SK-N-SH (cell line): ENCODE data around the gene UBE3D. TPM values are rescaled to one million over a fixed set of nuclear protein-coding genes. Genes with fewer than 3 reads are reported as not detected.
A peak's percentile ranks its signal among the peaks of the same experiment; 100 is the strongest.

ENCODE experiments used
- CTCF ChIA-PET: fragments of 300-600, 350-600 bp; formaldehyde crosslinking; extraction: SDS; loops from one replicate; lab custom pipeline; 2021; lab: Yijun Ruan, JAX
- POLR2A ChIA-PET: fragments of 350-600 bp; sonication (Branson Sonifier 250); formaldehyde crosslinking; extraction: SDS; loops from one replicate; lab custom pipeline; 2020; ENCODE audit warnings: antibody characterized with exemption, inconsistent platforms; lab: Yijun Ruan, JAX
- DNase-seq: peaks from one replicate; pipeline ENCODE4 v3.0.0; 2012
- H2AFZ ChIP-seq: fragments of 200-600 bp; sonication (generic); 2 replicates; pipeline ENCODE4 v1.8.1; 2016; ENCODE audit warnings: antibody characterized with exemption, mild to moderate bottlenecking, low read depth
- H3F3A ChIP-seq: fragments of 200-600 bp; sonication (generic); replicated peaks from 2 replicates; pipeline ENCODE3; 2016; ENCODE audit warnings: antibody characterized with exemption, mild to moderate bottlenecking; ENCODE audit not compliant: insufficient read depth
- H3K27ac ChIP-seq, 2 experiments: fragments of 200-500 bp in 1 of 2; fragments of 200-600 bp in 1 of 2; sonication (Bioruptor generic) in 1 of 2; sonication (generic), shearing (Covaris generic) in 1 of 2; 2 replicates each; pipeline versions ENCODE4 v1.5.1 to v1.6.1; 2014 to 2016; ENCODE audit warnings: low read depth in 2 of 2, inconsistent platforms in 1 of 2, low read length in 1 of 2, mild to moderate bottlenecking in 1 of 2, mixed read lengths in 1 of 2
- H3K27me3 ChIP-seq: fragments of 200-600 bp; sonication (generic), shearing (Covaris generic); 2 replicates; pipeline ENCODE4 v1.6.1; 2016; ENCODE audit warnings: mixed run types; ENCODE audit not compliant: insufficient read depth
- H3K36me3 ChIP-seq, 2 experiments: fragments of 200-500 bp in 1 of 2; fragments of 200-600 bp in 1 of 2; sonication (Bioruptor generic) in 1 of 2; sonication (generic) in 1 of 2; replicated peaks in 1 of 2; 2 replicates each; pipeline versions ENCODE3 to v1.5.1; 2014 to 2016; ENCODE audit warnings: low read length in 1 of 2, mild to moderate bottlenecking in 1 of 2; ENCODE audit not compliant: insufficient read depth in 2 of 2, control insufficient read depth in 1 of 2
- H3K4me1 ChIP-seq, 2 experiments: fragments of 200-500 bp in 1 of 2; fragments of 200-600 bp in 1 of 2; sonication (Bioruptor generic) in 1 of 2; sonication (generic), shearing (Covaris generic) in 1 of 2; 2 replicates each; pipeline versions ENCODE4 v1.5.1 to v1.6.1; 2014 to 2016; ENCODE audit warnings: low read depth in 1 of 2, low read length in 1 of 2, mixed run types in 1 of 2; ENCODE audit not compliant: insufficient read depth in 2 of 2, control insufficient read depth in 1 of 2
- H3K4me2 ChIP-seq: fragments of 200-600 bp; sonication (generic), shearing (Covaris generic); 2 replicates; pipeline ENCODE4 v1.6.1; 2017; ENCODE audit warnings: mixed run types
- H3K4me3 ChIP-seq, 2 experiments: fragments of 200-500 bp in 1 of 2; fragments of 200-600 bp in 1 of 2; sonication (Bioruptor generic) in 1 of 2; sonication (generic), shearing (Covaris generic) in 1 of 2; 2 replicates each; pipeline versions ENCODE4 v1.5.1 to v1.8.1; 2014 to 2016; ENCODE audit warnings: low read depth in 2 of 2, inconsistent platforms in 1 of 2, low read length in 1 of 2, mild to moderate bottlenecking in 1 of 2, mixed read lengths in 1 of 2, moderate library complexity in 1 of 2
- H3K79me2 ChIP-seq: fragments of 200-600 bp; sonication (generic); 2 replicates; pipeline ENCODE4 v1.8.1; 2017; ENCODE audit warnings: mild to moderate bottlenecking; ENCODE audit not compliant: insufficient read depth
- H3K9ac ChIP-seq: fragments of 200-600 bp; sonication (generic); 2 replicates; pipeline ENCODE4 v1.6.1; 2017; ENCODE audit warnings: mixed run types
- H3K9me2 ChIP-seq: fragments of 200-600 bp; sonication (generic); 2 replicates; pipeline ENCODE4 v1.6.1; 2017; ENCODE audit warnings: mixed run types
- H3K9me3 ChIP-seq: fragments of 200-600 bp; sonication (generic); 2 replicates; pipeline ENCODE4 v1.6.1; 2017; ENCODE audit warnings: mixed run types, mild to moderate bottlenecking, moderate library complexity
- H4K20me1 ChIP-seq: fragments of 200-600 bp; sonication (generic); 2 replicates; pipeline ENCODE4 v1.6.1; 2017; ENCODE audit warnings: mild to moderate bottlenecking, mixed run types; ENCODE audit not compliant: insufficient read depth
- CHD2 ChIP-seq: fragments of 150-350 bp; IDR thresholded peaks from 2 replicates; pipeline ENCODE4 v1.6.1; 2018; ENCODE audit warnings: low read length; ENCODE audit not compliant: partially characterized antibody
- ELF1 ChIP-seq: IDR thresholded peaks from 2 replicates; pipeline ENCODE4 v1.4.0; 2012
- EP300 ChIP-seq, 2 experiments: IDR thresholded peaks; 2 replicates each; pipeline versions ENCODE4 v1.4.0 to v1.6.1; 2012; ENCODE audit warnings: borderline replicate concordance in 1 of 2, low read depth in 1 of 2, low read length in 1 of 2
- EZH2phosphoT487 ChIP-seq: fragments of 200-600 bp; sonication (generic); IDR thresholded peaks from 2 replicates; pipeline ENCODE4 v1.6.1; 2017; ENCODE audit warnings: low read depth, mixed run types, mild to moderate bottlenecking, antibody characterized with exemption, moderate library complexity, borderline replicate concordance
- FOSL2 ChIP-seq: IDR thresholded peaks from 2 replicates; pipeline ENCODE4 v1.4.0; 2012; ENCODE audit warnings: low read depth, mild to moderate bottlenecking, moderate library complexity, borderline replicate concordance
- FOXJ3 ChIP-seq: sonication (generic); formaldehyde crosslinking; IDR thresholded peaks from 2 replicates; pipeline ENCODE4 v1.5.1; 2020; ENCODE audit warnings: mild to moderate bottlenecking, missing genetic modification reagents
- FOXM1 ChIP-seq: IDR thresholded peaks from 2 replicates; pipeline ENCODE4 v1.4.0; 2012; ENCODE audit warnings: low read depth, mild to moderate bottlenecking
- GABPA ChIP-seq: IDR thresholded peaks from 2 replicates; pipeline ENCODE4 v1.4.0; 2012; ENCODE audit warnings: low read depth, mild to moderate bottlenecking
- JUND ChIP-seq: IDR thresholded peaks from 2 replicates; pipeline ENCODE4 v1.4.0; 2012
- MAX ChIP-seq: IDR thresholded peaks from 2 replicates; pipeline ENCODE4 v1.4.0; 2012; ENCODE audit warnings: low read depth
- NFIC ChIP-seq: IDR thresholded peaks from 2 replicates; pipeline ENCODE4 v1.4.0; 2012; ENCODE audit warnings: borderline replicate concordance
- PBX3 ChIP-seq: IDR thresholded peaks from 2 replicates; pipeline ENCODE4; 2012
- RCOR1 ChIP-seq: fragments of 150-350 bp; IDR thresholded peaks from 2 replicates; pipeline ENCODE4 v1.6.1; 2017; ENCODE audit warnings: antibody characterized with exemption, low read length
- RFX5 ChIP-seq: IDR thresholded peaks from 2 replicates; pipeline ENCODE4 v1.6.1; 2012; ENCODE audit warnings: mild to moderate bottlenecking, improper control_type of control experiment, low read length
- TAF1 ChIP-seq: IDR thresholded peaks from 2 replicates; pipeline ENCODE4 v1.6.1; 2012; ENCODE audit warnings: low read depth, mild to moderate bottlenecking, low read length, moderate library complexity, borderline replicate concordance
- WGBS: methylation state at CpG from one replicate; pipeline ENCODE4 v1.1.6; 2017; ENCODE audit warnings: low lambda C conversion rate; 5-methylcytosine and 5-hydroxymethylcytosine counted together
- polyA plus RNA-seq, 3 experiments: library from polyadenylated mRNA; depleted of rRNA; stranded (reverse); fragments of >200 nt; gene quantifications; 2 replicates each; pipeline ENCODE4 v1.2.3, GENCODE V29; 2012

UBE3D gene
- polyA plus RNA-seq, 1 of the 3 experiments (the other 2 are of a cell fraction), result 3.4 TPM

GRCh38 chr6:82957171-82957867, 108.3 kb downstream of the UBE3D start (continued):
- 0 out of 2 replicates have a peak, but pooled peaks have one; percentile 37 for TF ChIP-seq PBX3
- TF ChIP-seq TAF1, result no peak
- no peak for TF ChIP-seq JUND
- TF ChIP-seq CHD2, result no peak

GRCh38 chr6:82955841-82956240, 109.8 kb downstream of the UBE3D start:
- CTCF ChIA-PET, result interaction anchor here (0.7 kb wide), 1 partner anchor 39 kb away, joined by 3 read pairs; no protein-coding TSS in a partner anchor
- peaks cover 28 to 44% of the 10 kb centered on the region in 2 experiments for H3K4me1 ChIP-seq
- no peak for DNase-seq
- H3K9ac ChIP-seq, result peak overlapping the region; percentile 20; the same call in 1 of the 2 replicates
- TF ChIP-seq JUND (peak; percentile 59), FOSL2 (peak; percentile 50; the same call in 1 of the 2 replicates), EP300 (IDR thresholded peaks at IDR 0.05; ENCODE audit: borderline replicate concordance in 1 of 2, low read depth in 1 of 2, low read length in 1 of 2) (peak in 1 of 2 experiments; percentile 14; a peak in 1 of 4 replicates), RFX5 (no peak), FOXJ3 (CRISPR knock-in tag) (no peak), GABPA (no peak)
- no peak overlapping the region; a peak in 1 of 4 replicates for H3K4me3 ChIP-seq
- peak overlapping the region; percentile 55; the same call in 1 of the 2 replicates for H2AFZ ChIP-seq
- no peaks in the 10 kb centered on the region for H3K36me3 ChIP-seq
- POLR2A ChIA-PET, result no interaction called here
- H3F3A ChIP-seq, result peaks cover 30% of the 10 kb centered on the region
- WGBS, result 13% methylated on average over 1 of the region's 1 CpG
- no peaks in the 10 kb centered on the region for H3K79me2 ChIP-seq
- no peaks in the 10 kb centered on the region for H3K9me2 ChIP-seq
- peak overlapping the region; percentile 70 for H3K4me2 ChIP-seq
- no peaks in the 10 kb centered on the region for H3K9me3 ChIP-seq
- H3K27ac ChIP-seq, result peak overlapping the region in 1 of 2 experiments; percentile 77; a peak in 2 of 4 replicates
- H4K20me1 ChIP-seq, result no peaks in the 10 kb centered on the region
- no peaks in the 10 kb centered on the region for H3K27me3 ChIP-seq

- Histone ChIP-seq H2AFZ (no peak overlapping the region), H3K9me3 (no peaks in the 10 kb centered on the region), H3K79me2 (no peaks in the 10 kb centered on the region), H3K9ac (peak overlapping the region; percentile 20), H4K20me1 (no peaks in the 10 kb centered on the region), H3K9me2 (no peaks in the 10 kb centered on the region), H3K4me1 (peaks cover 28 to 44% of the 10 kb centered on the region in 2 experiments), H3F3A (peaks cover 30% of the 10 kb centered on the region), H3K4me3 (no peak overlapping the region), H3K4me2 (peak overlapping the region; percentile 70), H3K36me3 (no peaks in the 10 kb centered on the region), H3K27me3 (no peaks in the 10 kb centered on the region), H3K27ac (peak overlapping the region in 1 of 2 experiments; percentile 77; a peak in 2 of 4 replicates)
- 61% methylated on average over 4 of the region's 4 CpGs for whole genome bisulfite sequencing
- ChIA-PET POLR2A (no interaction called here), CTCF (no interaction called here)
- DNase-seq, result no peak
- TF ChIP-seq MAX (no peak), FOSL2 (peak; percentile 76; the same call in 1 of the 2 replicates), JUND (peak; percentile 47; the same call in 1 of the 2 replicates), NFIC (no peak), ELF1 (no peak), RCOR1 (no peak), EZH2phosphoT487 (no peak), FOXM1 (no peak)
Observed at GRCh38 chr6:82954937-82955577, 110.6 kb downstream of the UBE3D start.
